Measurements from ENCODE around the gene RAB17.

The RAB17 gene

DNA sequence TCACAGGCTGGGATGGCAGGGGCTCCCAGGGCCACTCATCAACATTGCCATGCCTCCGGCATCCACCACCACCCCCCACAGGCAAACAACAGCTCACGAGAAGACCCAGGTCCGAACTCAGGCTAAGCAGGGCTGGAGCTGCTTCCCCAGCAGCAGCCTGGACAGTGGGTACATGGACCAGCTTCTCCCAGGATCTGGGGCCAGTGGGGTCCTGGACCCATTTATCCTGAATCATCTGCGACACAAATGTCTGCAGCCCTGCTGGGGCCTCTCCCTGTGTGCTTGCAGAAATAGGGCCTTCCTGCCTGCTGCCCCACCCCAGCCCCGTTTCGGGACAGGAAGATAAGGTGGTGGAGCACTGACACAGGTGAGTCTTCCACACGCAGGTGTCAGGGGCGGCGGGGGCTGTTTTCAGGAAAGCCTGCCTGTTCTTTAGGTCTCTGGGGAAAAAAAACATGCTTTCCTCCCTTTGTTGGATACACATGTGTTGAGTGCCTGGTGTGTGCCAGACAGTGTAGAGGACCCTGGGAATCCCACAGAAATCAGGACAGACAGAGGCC lies 19.7 kb downstream of the RAB17 start:
- no peak for TF ChIP-seq CTCF (IDR thresholded peaks at IDR 0.05; ENCODE audit: low read length, missing control alignments)
- DNase-seq (ENCODE audit: low read depth) = no peak
- H3K4me3 ChIP-seq (replicated peaks; ENCODE audit: low read depth, low read length) = no peak overlapping the region

GRCh38 chr2:237569896-237570295 lies 20.6 kb downstream of the RAB17 start:
- TF ChIP-seq CTCF (IDR thresholded peaks at IDR 0.05; ENCODE audit: low read length, missing control alignments) = no peak
- no peak for DNase-seq (ENCODE audit: low read depth)
- H3K4me3 ChIP-seq (replicated peaks; ENCODE audit: low read depth, low read length) = no peak overlapping the region

DNA sequence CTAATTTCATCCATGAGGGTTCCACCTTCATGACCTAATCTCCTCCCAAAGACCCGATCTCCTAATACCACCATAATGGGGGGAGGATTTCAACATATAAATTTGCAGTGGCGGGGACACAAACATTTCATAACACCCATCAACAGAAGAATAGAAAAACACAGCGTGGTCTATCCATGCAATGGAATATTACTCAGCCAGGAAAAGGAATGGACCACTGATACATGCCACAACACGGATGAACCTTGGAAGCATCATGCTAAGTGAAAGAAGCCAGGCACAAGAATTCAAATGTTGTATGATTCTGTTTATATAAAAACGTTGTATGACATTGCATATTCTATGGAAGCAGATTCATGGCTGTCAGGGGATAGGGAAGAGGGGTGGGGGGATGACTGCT lies 21.5 kb downstream of the RAB17 start:
- TF ChIP-seq CTCF (IDR thresholded peaks at IDR 0.05; ENCODE audit: low read length, missing control alignments) = no peak
- no peak for DNase-seq (ENCODE audit: low read depth)
- no peak overlapping the region for H3K4me3 ChIP-seq (replicated peaks; ENCODE audit: low read depth, low read length)

GRCh38 chr2:237568121-237568660 lies 22.3 kb downstream of the RAB17 start:
- no peak overlapping the region for H3K4me3 ChIP-seq (replicated peaks; ENCODE audit: low read depth, low read length)
- DNase-seq (ENCODE audit: low read depth) = no peak
- TF ChIP-seq CTCF (IDR thresholded peaks at IDR 0.05; ENCODE audit: low read length, missing control alignments) = no peak

DNA sequence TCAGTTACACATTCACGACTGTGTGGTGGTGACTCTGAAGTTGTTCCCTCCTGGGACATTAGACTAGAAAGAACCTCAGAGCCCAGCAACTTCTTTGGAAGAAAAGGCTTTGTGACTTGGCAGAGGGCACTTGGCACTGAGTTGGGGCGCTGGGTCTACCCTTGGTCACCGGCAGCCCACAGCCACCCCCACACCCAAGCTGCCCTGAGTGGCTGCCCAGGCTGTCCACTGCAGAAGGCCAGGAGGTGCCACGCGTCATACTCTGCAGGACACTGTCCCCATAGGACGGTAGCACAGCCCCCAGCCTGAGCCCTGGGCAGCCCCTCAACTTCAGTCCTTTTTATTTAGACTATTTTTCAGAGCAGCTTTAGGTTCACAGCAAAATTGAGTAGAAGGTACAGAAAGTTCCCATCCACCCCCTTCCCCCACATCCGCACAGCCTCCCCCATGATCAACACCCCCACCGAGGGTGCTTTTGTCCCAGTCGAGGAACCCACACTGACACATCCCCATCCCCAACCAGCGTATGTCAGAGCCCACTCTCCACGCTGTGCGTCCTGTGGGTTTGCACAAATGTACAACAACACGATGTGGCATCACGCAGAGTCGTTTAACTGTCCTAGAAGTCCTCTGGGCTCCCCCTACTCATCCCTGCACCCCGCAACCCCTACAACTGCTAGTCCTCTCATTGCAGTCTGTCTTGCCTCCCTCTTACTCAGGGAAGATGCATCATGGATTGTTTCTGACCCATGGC lies 23.1 kb downstream of the RAB17 start:
- no peak for DNase-seq (ENCODE audit: low read depth)
- H3K4me3 ChIP-seq (replicated peaks; ENCODE audit: low read depth, low read length) = no peak overlapping the region
- TF ChIP-seq CTCF (IDR thresholded peaks at IDR 0.05; ENCODE audit: low read length, missing control alignments) = no peak

DNA sequence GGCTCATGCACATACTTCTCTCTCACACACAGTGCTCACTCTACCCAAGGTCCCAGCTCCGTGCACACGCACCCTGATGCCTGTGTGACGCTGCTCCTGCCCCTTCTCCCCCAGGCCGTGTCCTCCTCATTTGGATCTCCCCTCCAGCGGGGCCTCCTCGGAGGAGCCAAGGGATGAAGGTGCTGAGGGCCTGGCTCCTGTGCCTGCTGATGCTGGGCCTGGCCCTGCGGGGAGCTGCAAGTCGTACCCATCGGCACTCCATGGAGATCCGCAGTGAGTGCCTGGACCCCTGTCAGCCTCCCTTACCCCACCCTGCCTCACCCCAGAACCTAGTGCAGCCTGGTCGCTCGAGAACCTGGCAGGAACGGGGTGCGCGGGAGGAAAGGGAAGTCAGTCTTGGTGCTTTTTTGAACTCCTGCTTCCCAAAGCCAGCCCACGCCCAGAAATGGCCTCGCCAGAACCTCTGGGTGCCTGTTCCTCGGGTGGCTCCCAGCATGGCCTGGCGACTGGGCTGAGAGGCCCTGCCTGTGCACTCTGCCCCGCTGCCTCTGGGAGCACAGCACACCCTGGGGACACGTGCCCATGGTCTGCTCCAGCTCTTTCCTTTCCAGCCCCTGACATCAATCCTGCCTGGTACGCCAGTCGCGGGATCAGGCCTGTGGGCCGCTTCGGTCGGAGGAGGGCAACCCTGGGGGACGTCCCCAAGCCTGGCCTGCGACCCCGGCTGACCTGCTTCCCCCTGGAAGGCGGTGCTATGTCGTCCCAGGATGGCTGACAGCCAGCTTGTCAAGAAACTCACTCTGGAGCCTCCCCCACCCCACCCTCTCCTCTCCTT lies 23.9 kb downstream of the RAB17 start, which contains the start of gene PRLH:
PRLH (plus strand) TSS at position 174 of the 835 bp plus-strand sequence; CDS start at position 174, 0 bp downstream.
- no peak for DNase-seq (ENCODE audit: low read depth)
- no peak for TF ChIP-seq CTCF (IDR thresholded peaks at IDR 0.05; ENCODE audit: low read length, missing control alignments)
- H3K4me3 ChIP-seq (replicated peaks; ENCODE audit: low read depth, low read length) = no peak within 1 kb of the TSS
